ENCODE measurements around the gene MYF6.

- TF ChIP-seq POLR2AphosphoS5 (IDR thresholded peaks at IDR 0.05), result no peak
- no peak for TF ChIP-seq CTCF (IDR thresholded peaks at IDR 0.05)
- no peak for TF ChIP-seq POLR2A (IDR thresholded peaks at IDR 0.05)
These were observed 6.0 kb downstream of the MYF6 start for GRCh38 chr12:80713419-80713818.

Data from breast epithelium (tissue), 3 donors.